Neural progenitor cell (in vitro differentiated cells): ENCODE measurements around the gene DIO3.

ENCODE experiments used
- CTCF ChIP-seq: fragments of 200-600 bp; sonication (generic); IDR thresholded peaks from 2 replicates; pipeline ENCODE4 v1.5.1; 2017; ENCODE audit warnings: antibody characterized with exemption, mild to moderate bottlenecking
- EZH2 ChIP-seq: fragments of 200-600 bp; sonication (generic); IDR thresholded peaks from 2 replicates; pipeline ENCODE4 v1.6.1; 2017; ENCODE audit warnings: antibody characterized with exemption, mild to moderate bottlenecking, moderate library complexity

- no peak for TF ChIP-seq CTCF
- TF ChIP-seq EZH2, result no peak
Observed at GRCh38 chr14:101554991-101555668, 6.2 kb upstream of the DIO3 start.
